Measurements from ENCODE around the gene CYSTM1.

Gene CYSTM1

GRCh38 chr5:140292212-140293036 lies 117.4 kb downstream of the CYSTM1 start:
- H3K4me1 Mint-ChIP-seq: peaks cover 27% of the 10 kb centered on the region
- H3K36me3 Mint-ChIP-seq: peaks cover 18% of the 10 kb centered on the region
- no peak for DNase-seq (ENCODE audit: low spot score in 2 of 2)
- H3K4me3 Mint-ChIP-seq: no peak overlapping the region
- H3K9me3 Mint-ChIP-seq: no peaks in the 10 kb centered on the region
- ATAC-seq (ENCODE audit: low read depth): no peak
- H3K27me3 Mint-ChIP-seq: no peaks in the 10 kb centered on the region
- no peak overlapping the region for H3K27ac Mint-ChIP-seq

Measured in memory B cell (primary cell).